Neural progenitor cell (in vitro differentiated cells): ENCODE data around the gene RFFL. TPM values are rescaled to one million over a fixed set of nuclear protein-coding genes. Genes with fewer than 3 reads are reported as not detected.
"Not testable (repeated sequence)": the region's sequence is repeated elsewhere in the genome, so short reads cannot be mapped to it uniquely, and the experiment has no call there.

Experiments used
- DNase-seq: peaks from one replicate; pipeline ENCODE4 v3.0.0-alpha.2; 2016; ENCODE audit warnings: low spot score
- H2AFZ ChIP-seq: fragments of 200-600 bp; sonication (generic); replicated peaks from 2 replicates; pipeline ENCODE4 v1.6.1; 2016; ENCODE audit warnings: antibody characterized with exemption
- H3F3A ChIP-seq: fragments of 200-600 bp; sonication (generic); 2 replicates; pipeline ENCODE4 v1.6.1; 2016; ENCODE audit warnings: antibody characterized with exemption, low read depth
- H3K27ac ChIP-seq: fragments of 200-600 bp; sonication (generic); 2 replicates; pipeline ENCODE4 v1.5.1; 2016; ENCODE audit warnings: mild to moderate bottlenecking
- H3K27me3 ChIP-seq: fragments of 200-600 bp; sonication (generic); 2 replicates; pipeline ENCODE4 v1.6.1; 2016; ENCODE audit warnings: mild to moderate bottlenecking, moderate library complexity
- H3K36me3 ChIP-seq: fragments of 200-600 bp; sonication (generic); 2 replicates; pipeline ENCODE4 v1.5.1; 2016
- H3K4me1 ChIP-seq: fragments of 200-600 bp; sonication (generic); 2 replicates; pipeline ENCODE4 v1.6.1; 2016; ENCODE audit warnings: mixed run types
- H3K4me2 ChIP-seq: fragments of 200-600 bp; sonication (generic); 2 replicates; pipeline ENCODE4 v1.6.1; 2016
- H3K4me3 ChIP-seq: fragments of 200-600 bp; sonication (generic); 2 replicates; pipeline ENCODE4 v1.5.1; 2016
- H3K79me2 ChIP-seq: fragments of 200-600 bp; sonication (generic); 2 replicates; pipeline ENCODE4 v1.6.1; 2016; ENCODE audit warnings: low read depth
- H3K9ac ChIP-seq: fragments of 200-600 bp; sonication (generic); 2 replicates; pipeline ENCODE4 v1.6.1; 2016
- H3K9me3 ChIP-seq: fragments of 200-600 bp; sonication (generic); 2 replicates; pipeline ENCODE4 v1.5.1; 2016; ENCODE audit warnings: low read depth
- H4K20me1 ChIP-seq: fragments of 200-600 bp; sonication (generic); 2 replicates; pipeline ENCODE4 v1.6.1; 2016; ENCODE audit warnings: low read depth
- H3K27ac Mint-ChIP-seq: 3 replicates; pipeline ENCODE4 v1.8.0; 2021; ENCODE audit warnings: mixed read lengths
- H3K27me3 Mint-ChIP-seq: 2 replicates; pipeline ENCODE4 v1.8.0; 2022; ENCODE audit warnings: low read depth, mild to moderate bottlenecking, inconsistent platforms, moderate library complexity, mixed read lengths; ENCODE audit not compliant: insufficient read depth
- H3K36me3 Mint-ChIP-seq: 3 replicates; pipeline ENCODE4 v1.8.0; 2021; ENCODE audit warnings: mixed read lengths
- H3K4me1 Mint-ChIP-seq: 3 replicates; pipeline ENCODE4 v1.8.0; 2021; ENCODE audit warnings: mixed read lengths
- H3K4me3 Mint-ChIP-seq: 3 replicates; pipeline ENCODE4 v1.8.0; 2021; ENCODE audit warnings: mild to moderate bottlenecking, moderate library complexity, mixed read lengths
- H3K9me3 Mint-ChIP-seq: 3 replicates; pipeline ENCODE4 v1.8.0; 2020; ENCODE audit warnings: mixed read lengths
- CTCF ChIP-seq: fragments of 200-600 bp; sonication (generic); IDR thresholded peaks from 2 replicates; pipeline ENCODE4 v1.5.1; 2017; ENCODE audit warnings: antibody characterized with exemption, mild to moderate bottlenecking
- EZH2 ChIP-seq: fragments of 200-600 bp; sonication (generic); IDR thresholded peaks from 2 replicates; pipeline ENCODE4 v1.6.1; 2017; ENCODE audit warnings: antibody characterized with exemption, mild to moderate bottlenecking, moderate library complexity
- EZH2phosphoT487 ChIP-seq: fragments of 200-600 bp; sonication (generic); IDR thresholded peaks from 2 replicates; pipeline ENCODE4 v1.6.1; 2017; ENCODE audit warnings: antibody characterized with exemption
- total RNA-seq: library from RNA; depleted of rRNA; stranded (reverse); fragments of >200 nt; gene quantifications from 2 replicates; pipeline ENCODE4 v1.2.3, GENCODE V29; 2015; ENCODE audit warnings: low replicate concordance

Gene RFFL
- total RNA-seq, 1 donor from 2014 or later: 20.6 TPM

- Histone ChIP-seq H3K79me2 (no peaks in the 10 kb centered on the region), H3K9ac (no peak overlapping the region), H2AFZ (no peak overlapping the region), H3K27ac (no peak overlapping the region), H3K4me1 (no peaks in the 10 kb centered on the region), H3K36me3 (no peaks in the 10 kb centered on the region), H3K4me2 (no peak overlapping the region), H4K20me1 (no peaks in the 10 kb centered on the region), H3F3A (no peaks in the 10 kb centered on the region), H3K27me3 (no peaks in the 10 kb centered on the region), H3K9me3 (no peaks in the 10 kb centered on the region), H3K4me3 (no peak overlapping the region)
- Mint-ChIP-seq H3K27ac (no peak overlapping the region), H3K36me3 (no peaks in the 10 kb centered on the region), H3K9me3 (no peaks in the 10 kb centered on the region), H3K4me1 (no peaks in the 10 kb centered on the region), H3K4me3 (no peak overlapping the region), H3K27me3 (no peaks in the 10 kb centered on the region)
- no peak for DNase-seq
- TF ChIP-seq EZH2phosphoT487 (no peak), EZH2 (no peak), CTCF (no peak)
These were observed 32.2 kb upstream of the RFFL start for GRCh38 chr17:35095741-35096140.

GRCh38 chr17:35094902-35095301 lies 31.4 kb upstream of the RFFL start:
- Mint-ChIP-seq H3K9me3 (no peaks in the 10 kb centered on the region), H3K4me1 (no peaks in the 10 kb centered on the region), H3K27me3 (no peaks in the 10 kb centered on the region), H3K36me3 (no peaks in the 10 kb centered on the region), H3K4me3 (no peak overlapping the region), H3K27ac (no peak overlapping the region)
- Histone ChIP-seq H2AFZ (no peak overlapping the region), H3K27me3 (no peaks in the 10 kb centered on the region), H3F3A (peaks cover 2% of the 10 kb centered on the region), H3K27ac (no peak overlapping the region), H3K9me3 (no peaks in the 10 kb centered on the region), H3K9ac (no peak overlapping the region), H3K79me2 (no peaks in the 10 kb centered on the region), H3K4me3 (no peak overlapping the region), H4K20me1 (no peaks in the 10 kb centered on the region), H3K4me2 (no peak overlapping the region), H3K4me1 (no peaks in the 10 kb centered on the region), H3K36me3 (no peaks in the 10 kb centered on the region)
- DNase-seq: no peak
- TF ChIP-seq EZH2 (no peak), CTCF (no peak), EZH2phosphoT487 (no peak)

- not testable (repeated sequence) for H3K9me3 Mint-ChIP-seq, H3K27ac Mint-ChIP-seq, H4K20me1 ChIP-seq, H3K4me2 ChIP-seq, H3K9me3 ChIP-seq, DNase-seq, H3K27ac ChIP-seq, H3K4me3 ChIP-seq, H3K36me3 Mint-ChIP-seq, H3K4me1 ChIP-seq, H3K9ac ChIP-seq, H3K27me3 Mint-ChIP-seq, H2AFZ ChIP-seq, H3K79me2 ChIP-seq, H3K36me3 ChIP-seq
- Mint-ChIP-seq H3K4me1 (peaks cover 14% of the 10 kb centered on the region), H3K4me3 (peak overlapping the region; percentile 43)
- Histone ChIP-seq H3K27me3 (peaks cover 18% of the 10 kb centered on the region), H3F3A (peaks cover 14% of the 10 kb centered on the region)
These were observed 27.2 kb upstream of the RFFL start for GRCh38 chr17:35090707-35091106.

GRCh38 chr17:35089586-35090296 lies 26.2 kb upstream of the RFFL start:
- H3K27ac ChIP-seq: no peak overlapping the region
- no peak overlapping the region for H3K9ac ChIP-seq
- TF ChIP-seq CTCF: no peak
- no peak for TF ChIP-seq EZH2
- TF ChIP-seq EZH2phosphoT487: no peak

More at GRCh38 chr17:35089586-35090296, 26.2 kb upstream of the RFFL start:
- H3K4me1 Mint-ChIP-seq: peaks cover 15% of the 10 kb centered on the region
- Histone ChIP-seq H2AFZ (peak overlapping the region; percentile 90), H4K20me1 (peaks cover 7% of the 10 kb centered on the region), H3K4me2 (peak overlapping the region; percentile 70), H3F3A (peaks cover 14% of the 10 kb centered on the region), H3K4me3 (peak overlapping the region; percentile 100), H3K4me1 (peaks cover 3% of the 10 kb centered on the region), H3K9me3 (no peaks in the 10 kb centered on the region), H3K27me3 (peaks cover 18% of the 10 kb centered on the region), H3K36me3 (no peaks in the 10 kb centered on the region), H3K79me2 (no peaks in the 10 kb centered on the region)
- peak; percentile 27 for DNase-seq
- peak overlapping the region; percentile 88 for H3K4me3 Mint-ChIP-seq
- H3K9me3 Mint-ChIP-seq: no peaks in the 10 kb centered on the region
- no peaks in the 10 kb centered on the region for H3K36me3 Mint-ChIP-seq
- H3K27me3 Mint-ChIP-seq: peaks cover 5% of the 10 kb centered on the region
- H3K27ac Mint-ChIP-seq: no peak overlapping the region
